B cell (primary cell): ENCODE results near the gene ABCA9. TPM values are rescaled to one million over a fixed set of nuclear protein-coding genes. Genes with fewer than 3 reads are reported as not detected.

Experiments
- ATAC-seq: fragments of 200-7000 bp; cut with Tn5 transposase; one replicate; pipeline ENCODE4 v1.10.0; 2021; ENCODE audit warnings: low read depth, mild to moderate bottlenecking, moderate number of reproducible peaks, moderate library complexity
- CTCF ChIA-PET: fragments of 350-600 bp; sonication (Branson Sonifier 250); formaldehyde crosslinking; loops from one replicate; lab custom pipeline; 2021; ENCODE audit warnings: antibody characterized with exemption, inconsistent platforms; lab: Charles Lee
- POLR2A ChIA-PET: fragments of 350-600 bp; sonication (Branson Sonifier 250); formaldehyde crosslinking; loops from one replicate; lab custom pipeline; 2021; ENCODE audit warnings: antibody characterized with exemption; lab: Charles Lee
- DNase-seq: peaks from one replicate; pipeline ENCODE4 v3.0.0; 2013
- H2AFZ ChIP-seq: 2 replicates; pipeline ENCODE4 v1.6.1; 2012; ENCODE audit warnings: mild to moderate bottlenecking, low read depth, low read length; ENCODE audit not compliant: insufficient read depth, poor library complexity, severe bottlenecking
- H3K27ac ChIP-seq, 2 donors: 1 replicate in 1 of 2; 2 replicates in 1 of 2; pipeline ENCODE4 v1.5.1; 2012 to 2013; ENCODE audit warnings: low read length in 2 of 2, mild to moderate bottlenecking in 2 of 2, moderate library complexity in 1 of 2
- H3K27me3 ChIP-seq, 4 experiments: fragments of 200-600 bp in 1 of 4; sonication (generic) in 1 of 4; replicated peaks in 1 of 4; 1 replicate in 2 of 4; 2 replicates in 2 of 4; pipeline versions ENCODE4 v1.6.1 to v1.7.0; 2013 to 2016; ENCODE audit warnings: low read length in 3 of 4, mild to moderate bottlenecking in 2 of 4, mixed read lengths in 1 of 4, moderate library complexity in 1 of 4; ENCODE audit not compliant: insufficient read depth in 4 of 4, control insufficient read depth in 3 of 4; ENCODE audit errors: control extremely low read depth in 1 of 4
- H3K36me3 ChIP-seq, 2 experiments: replicated peaks in 1 of 2; 1 replicate in 1 of 2; 2 replicates in 1 of 2; pipeline versions ENCODE4 v1.6.1 to v1.7.1; 2013; ENCODE audit warnings: low read length in 1 of 2; ENCODE audit not compliant: insufficient read depth in 2 of 2, control insufficient read depth in 1 of 2; ENCODE audit errors: control extremely low read depth in 1 of 2, extremely low read depth in 1 of 2
- H3K4me1 ChIP-seq, 2 donors: fragments of 200-600 bp in 1 of 2; sonication (generic) in 1 of 2; 1 replicate in 1 of 2; 2 replicates in 1 of 2; pipeline versions ENCODE4 v1.5.1 to v1.6.1; 2013 to 2017; ENCODE audit warnings: low read length in 2 of 2; ENCODE audit not compliant: control insufficient read depth in 2 of 2, insufficient read depth in 2 of 2
- H3K4me2 ChIP-seq: replicated peaks from 2 replicates; pipeline ENCODE3; 2012; ENCODE audit warnings: mild to moderate bottlenecking, low read depth, low read length; ENCODE audit not compliant: poor library complexity, severe bottlenecking
- H3K4me3 ChIP-seq, 5 experiments: fragments of 200-600 bp in 1 of 5; sonication (generic) in 1 of 5; 1 replicate in 3 of 5; 2 replicates in 2 of 5; pipeline versions ENCODE4 v1.5.1 to v1.7.0; 2011 to 2016; ENCODE audit warnings: low read length in 4 of 5, mild to moderate bottlenecking in 4 of 5, low read depth in 2 of 5, control low read depth in 1 of 5, moderate library complexity in 1 of 5; ENCODE audit not compliant: insufficient read depth in 1 of 5; ENCODE audit errors: control extremely low read depth in 1 of 5, extremely low read depth in 1 of 5
- H3K79me2 ChIP-seq: fragments of 200-600 bp; sonication (generic); one replicate; pipeline ENCODE4 v1.6.0; 2016; ENCODE audit warnings: low read length; ENCODE audit not compliant: control insufficient read depth, insufficient read depth
- H3K9ac ChIP-seq: fragments of 200-600 bp; sonication (generic); 2 replicates; pipeline ENCODE4 v1.6.1; 2017; ENCODE audit warnings: mild to moderate bottlenecking, low read length, moderate library complexity
- H3K9me3 ChIP-seq, 3 donors: one replicate each; pipeline versions ENCODE4 v1.6.1 to v1.7.1; 2013; ENCODE audit warnings: low read length in 2 of 3; ENCODE audit not compliant: control insufficient read depth in 2 of 3, insufficient read depth in 1 of 3; ENCODE audit errors: control extremely low read depth in 1 of 3
- H4K20me1 ChIP-seq: 2 replicates; pipeline ENCODE4 v1.6.0; 2012; ENCODE audit warnings: mild to moderate bottlenecking, low read length; ENCODE audit not compliant: insufficient read depth, control insufficient read depth, poor library complexity, severe bottlenecking
- H3K27ac Mint-ChIP-seq: one replicate; pipeline ENCODE4 v1.8.0; 2021; ENCODE audit warnings: mixed read lengths
- H3K27me3 Mint-ChIP-seq: one replicate; pipeline ENCODE4 v1.8.0; 2021; ENCODE audit warnings: mixed read lengths
- H3K4me1 Mint-ChIP-seq: one replicate; pipeline ENCODE4 v1.8.0; 2021; ENCODE audit warnings: mixed read lengths
- H3K4me3 Mint-ChIP-seq: one replicate; pipeline ENCODE4 v1.8.0; 2021; ENCODE audit warnings: mixed read lengths
- H3K9me3 Mint-ChIP-seq: one replicate; pipeline ENCODE4 v1.8.0; 2022; ENCODE audit warnings: mixed read lengths; ENCODE audit not compliant: insufficient read depth
- EZH2 ChIP-seq: IDR thresholded peaks from 2 replicates; pipeline ENCODE4 v1.6.1; 2012; ENCODE audit warnings: borderline replicate concordance, low read depth, mild to moderate bottlenecking, moderate library complexity, low read length; ENCODE audit not compliant: insufficient read depth, poor library complexity, severe bottlenecking
- WGBS: methylation state at CpG from one replicate; pipeline ENCODE4 v1.1.5; 2013; ENCODE audit warnings: missing lambda C conversion rate; ENCODE audit not compliant: insufficient coverage; 5-methylcytosine and 5-hydroxymethylcytosine counted together
- intact Hi-C: fragments of 100-400 bp; cut with micrococcal nuclease; formaldehyde crosslinking; loops from one replicate; pipeline ENCODE4 v1.10.0; 2022
- polyA plus RNA-seq: library from polyadenylated mRNA; depleted of rRNA; stranded (reverse); fragments of >200 nt; gene quantifications from 2 replicates; pipeline ENCODE4 v1.2.3, GENCODE V29; 2012
- total RNA-seq, 2 donors: library from RNA; stranded (reverse); fragments of 120-200 nt in 1 of 2; gene quantifications; 1 replicate in 1 of 2; 2 replicates in 1 of 2; pipeline versions ENCODE4 v1.2.3 to v1.2.4, GENCODE V29; 2013 to 2022
- TF ChIP-seq, protein P1 (sequence below): fragments of 200-600 bp; IDR thresholded peaks from one replicate; pipeline ENCODE4 v1.8.0; 2022; ENCODE audit warnings: antibody characterized with exemption, mild to moderate bottlenecking

The ABCA9 gene
- total and polyA plus RNA-seq, 2 donors (not counting 1 experiment from before 2014, with no cell fraction given), result 0.06 to 0.91 TPM

DNA sequence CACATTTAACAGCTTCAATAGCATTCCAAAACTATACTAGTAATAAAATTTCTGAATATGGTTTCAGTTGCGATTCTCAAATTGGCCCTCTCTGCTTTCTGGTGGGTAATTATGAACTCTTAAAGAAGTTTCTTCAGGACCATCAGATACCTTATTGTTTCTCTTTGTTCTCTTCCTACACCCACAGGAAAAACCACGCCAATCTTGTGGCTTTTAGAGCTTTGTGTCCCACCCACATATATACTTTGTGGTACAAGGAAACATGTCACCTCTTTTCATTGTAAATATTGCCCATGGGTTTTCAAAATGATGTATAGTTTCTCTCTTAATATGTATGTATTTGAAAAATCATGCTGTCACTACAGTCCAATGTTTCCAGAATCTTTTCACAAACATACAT lies 12.1 kb downstream of the ABCA9 start:
- no peak overlapping the region for H3K27ac Mint-ChIP-seq
- Histone ChIP-seq H3K27ac (no peak overlapping the region), H2AFZ (no peak overlapping the region), H3K36me3 (no peaks in the 10 kb centered on the region), H3K9me3 (no peaks in the 10 kb centered on the region), H4K20me1 (no peaks in the 10 kb centered on the region), H3K27me3 (no peaks in the 10 kb centered on the region), H3K4me1 (no peaks in the 10 kb centered on the region), H3K4me2 (no peak overlapping the region), H3K4me3 (no peak overlapping the region), H3K79me2 (no peaks in the 10 kb centered on the region), H3K9ac (no peak overlapping the region)
- H3K27me3 Mint-ChIP-seq, result no peaks in the 10 kb centered on the region
- no peaks in the 10 kb centered on the region for H3K9me3 Mint-ChIP-seq
- ChIA-PET CTCF (no interaction called here), POLR2A (no interaction called here)
- TF ChIP-seq, protein P1, sequence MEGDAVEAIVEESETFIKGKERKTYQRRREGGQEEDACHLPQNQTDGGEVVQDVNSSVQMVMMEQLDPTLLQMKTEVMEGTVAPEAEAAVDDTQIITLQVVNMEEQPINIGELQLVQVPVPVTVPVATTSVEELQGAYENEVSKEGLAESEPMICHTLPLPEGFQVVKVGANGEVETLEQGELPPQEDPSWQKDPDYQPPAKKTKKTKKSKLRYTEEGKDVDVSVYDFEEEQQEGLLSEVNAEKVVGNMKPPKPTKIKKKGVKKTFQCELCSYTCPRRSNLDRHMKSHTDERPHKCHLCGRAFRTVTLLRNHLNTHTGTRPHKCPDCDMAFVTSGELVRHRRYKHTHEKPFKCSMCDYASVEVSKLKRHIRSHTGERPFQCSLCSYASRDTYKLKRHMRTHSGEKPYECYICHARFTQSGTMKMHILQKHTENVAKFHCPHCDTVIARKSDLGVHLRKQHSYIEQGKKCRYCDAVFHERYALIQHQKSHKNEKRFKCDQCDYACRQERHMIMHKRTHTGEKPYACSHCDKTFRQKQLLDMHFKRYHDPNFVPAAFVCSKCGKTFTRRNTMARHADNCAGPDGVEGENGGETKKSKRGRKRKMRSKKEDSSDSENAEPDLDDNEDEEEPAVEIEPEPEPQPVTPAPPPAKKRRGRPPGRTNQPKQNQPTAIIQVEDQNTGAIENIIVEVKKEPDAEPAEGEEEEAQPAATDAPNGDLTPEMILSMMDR, result no peak
- TF ChIP-seq EZH2, result no peak
- DNase-seq (no peak), ATAC-seq (no peak)
- no CpG with 5 or more reads among the region's 2 CpGs for WGBS
- H3K4me1 Mint-ChIP-seq, result no peaks in the 10 kb centered on the region
- intact Hi-C loops, result no loop called here
- H3K4me3 Mint-ChIP-seq, result no peak overlapping the region

DNA sequence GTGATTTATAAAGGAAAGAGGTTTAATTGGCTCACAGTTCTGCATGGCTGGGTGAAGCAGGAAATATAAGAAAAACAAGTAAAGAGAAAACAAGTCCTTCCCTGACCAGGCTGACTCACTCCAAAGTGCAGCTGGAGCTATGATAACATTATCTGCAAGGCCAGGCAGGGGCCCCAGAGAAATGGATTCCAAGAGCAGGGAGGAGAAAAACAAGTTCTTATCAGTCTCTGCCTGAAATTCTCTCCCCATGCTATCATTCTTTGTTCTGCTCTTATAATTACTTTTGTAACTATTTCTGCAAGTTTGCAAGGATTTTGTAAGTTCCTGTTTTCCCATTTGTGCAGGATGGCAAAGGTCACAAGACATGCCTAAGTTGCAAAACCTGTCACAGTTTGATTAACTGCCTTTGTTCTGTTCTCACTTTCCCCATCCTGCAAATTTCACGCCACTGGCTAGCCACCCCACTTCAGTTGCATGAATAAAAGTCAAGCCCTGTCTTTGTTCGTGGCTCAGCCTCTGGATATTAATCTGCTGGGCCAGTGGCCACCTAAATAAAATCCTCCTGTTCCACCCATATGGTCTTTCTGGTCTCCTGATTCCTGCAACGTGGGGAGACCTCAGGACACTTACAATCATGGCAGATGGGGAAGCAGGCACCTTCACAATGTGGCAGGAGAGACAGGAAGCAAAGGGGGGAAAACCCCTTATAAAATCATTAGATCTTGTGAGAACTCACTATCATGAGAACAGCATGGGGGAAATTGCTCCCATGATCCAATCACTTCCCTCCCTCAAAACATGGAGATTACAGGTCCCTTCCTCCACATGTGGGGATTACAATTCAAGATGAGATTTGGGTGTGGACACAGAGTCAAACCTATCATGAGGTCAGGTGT lies 13.1 kb downstream of the ABCA9 start:
- TF ChIP-seq EZH2, result no peak
- TF ChIP-seq, protein P1, result no peak
- H3K27me3 Mint-ChIP-seq, result no peaks in the 10 kb centered on the region
- H3K4me3 ChIP-seq, result no peak overlapping the region
- H3K27me3 ChIP-seq, result no peaks in the 10 kb centered on the region
- no peak overlapping the region for H2AFZ ChIP-seq
- DNase-seq (no peak), ATAC-seq (no peak)
- no peaks in the 10 kb centered on the region for H3K4me1 ChIP-seq
- H3K9me3 ChIP-seq, result no peaks in the 10 kb centered on the region
- no peaks in the 10 kb centered on the region for H3K4me1 Mint-ChIP-seq
- H3K4me3 Mint-ChIP-seq, result no peak overlapping the region
- POLR2A ChIA-PET, result no interaction called here
- H3K27ac ChIP-seq, result no peak overlapping the region
- H3K9me3 Mint-ChIP-seq, result no peaks in the 10 kb centered on the region
- intact Hi-C loops, result no loop called here
- H3K36me3 ChIP-seq, result no peaks in the 10 kb centered on the region
- H3K27ac Mint-ChIP-seq, result no peak overlapping the region
- H4K20me1 ChIP-seq, result no peaks in the 10 kb centered on the region
- no peaks in the 10 kb centered on the region for H3K79me2 ChIP-seq
- no peak overlapping the region for H3K9ac ChIP-seq
- CTCF ChIA-PET, result no interaction called here
- 52% methylated on average over 2 of the region's 3 CpGs for WGBS
- no peak overlapping the region for H3K4me2 ChIP-seq
